ENCODE measurements around the gene KIF2C. TPM values are rescaled to one million over a fixed set of nuclear protein-coding genes. Genes with fewer than 3 reads are reported as not detected.

The KIF2C gene
- total and polyA plus RNA-seq, 9 of the 15 experiments (the other 6 are each of a cell fraction or from before 2014, with no cell fraction given), result 84.9 to 226 (median 169) TPM

GRCh38 chr1:44807364-44808062 is 67.9 kb downstream of the KIF2C start (continued):
- TF ChIP-seq, protein P1, sequence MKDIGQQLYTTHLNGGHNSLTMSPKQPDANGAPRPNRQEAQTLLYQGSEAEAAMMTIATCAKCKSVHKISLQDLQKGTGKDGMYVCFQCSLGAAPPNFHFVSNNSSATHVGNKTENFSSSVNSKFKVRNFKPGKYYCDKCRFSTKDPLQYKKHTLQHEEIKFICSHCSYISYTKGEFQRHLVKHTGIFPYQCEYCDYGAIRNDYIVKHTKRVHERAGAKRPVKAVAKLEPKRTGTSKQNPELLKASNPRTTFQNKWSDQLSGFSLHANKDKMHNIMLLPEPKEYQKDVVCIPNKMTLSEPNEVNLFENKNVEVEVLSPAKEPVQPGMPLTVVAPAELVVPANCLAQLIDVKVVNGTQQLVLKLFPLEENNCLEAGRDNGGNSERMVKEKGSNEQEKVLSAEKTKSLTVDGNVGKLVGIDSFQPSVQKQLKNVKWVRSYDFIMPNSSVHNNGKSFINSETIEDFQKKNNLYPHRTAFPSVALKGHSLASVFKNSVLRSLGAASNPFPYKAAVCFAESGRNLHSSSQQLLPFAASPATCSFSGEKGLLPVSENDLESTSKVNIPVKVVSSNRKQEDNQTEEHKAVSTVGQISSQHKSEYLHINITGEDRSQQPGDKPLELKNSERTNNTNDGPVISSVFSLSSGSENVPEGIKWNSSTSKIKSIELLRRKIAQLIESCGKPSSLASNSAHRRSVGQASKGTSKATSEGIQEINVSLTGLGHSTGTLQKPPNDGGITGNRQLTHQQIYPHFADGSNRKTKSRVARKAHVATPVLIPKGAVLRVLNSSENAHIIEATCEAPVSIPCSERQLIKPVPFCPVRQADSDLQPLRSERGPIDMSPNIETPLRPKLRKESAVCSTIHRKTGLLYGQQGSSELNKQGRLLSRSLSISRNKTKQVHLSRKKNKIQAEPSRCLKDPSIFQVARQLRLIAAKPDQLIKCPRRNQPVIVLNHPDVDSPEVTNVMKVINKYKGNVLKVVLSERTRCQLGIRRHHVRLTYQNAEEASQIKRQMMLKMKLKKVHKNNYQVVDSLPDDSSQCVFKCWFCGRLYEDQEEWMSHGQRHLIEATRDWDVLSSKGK (CRISPR knock-in tag; IDR thresholded peaks at IDR 0.05), result no peak
- TF ChIP-seq ZBTB17 (CRISPR knock-in tag; IDR thresholded peaks at IDR 0.05), result peak; percentile 88; the same call in 1 of the 2 replicates
- TF ChIP-seq RBBP5 (IDR thresholded peaks at IDR 0.05; ENCODE audit: borderline replicate concordance, insufficient read depth, low read length, poor library complexity, severe bottlenecking), result peak; percentile 89
- TF ChIP-seq SAP30 (IDR thresholded peaks at IDR 0.05; ENCODE audit: borderline replicate concordance, insufficient read depth, low read depth, low read length, poor library complexity, severe bottlenecking), result no peak
- TF ChIP-seq NFE2L1 (tag; IDR thresholded peaks at IDR 0.05; ENCODE audit: borderline replicate concordance, low read depth), result peak; percentile 40; the same call in 1 of the 2 replicates
- no peak for TF ChIP-seq PRMT5 (CRISPR knock-in tag; IDR thresholded peaks at IDR 0.05)
- TF ChIP-seq PYGO2 (tag; IDR thresholded peaks at IDR 0.05), result peak; percentile 76
- TF ChIP-seq HDGF (IDR thresholded peaks at IDR 0.05), result peak; percentile 88
- TF ChIP-seq TOE1 (IDR thresholded peaks at IDR 0.05; ENCODE audit: borderline replicate concordance), result peak; percentile 86
- TF ChIP-seq TOE1 (CRISPR knock-in tag; IDR thresholded peaks at IDR 0.05; ENCODE audit: borderline replicate concordance, low read depth), result peak; percentile 45; the same call in 1 of the 2 replicates
- TF ChIP-seq ZNF766 (CRISPR knock-in tag; conservative IDR thresholded peaks at IDR 0.05), result peak; percentile 54
- peak; percentile 97 for TF ChIP-seq CREB3 (tag; conservative IDR thresholded peaks at IDR 0.05; ENCODE audit: low read depth)
- no peak for TF ChIP-seq MECOM (CRISPR knock-in tag; IDR thresholded peaks at IDR 0.05)
- peak; percentile 84 for TF ChIP-seq BRD9 (IDR thresholded peaks at IDR 0.05; ENCODE audit: low read depth, partially characterized antibody)
- TF ChIP-seq ZKSCAN1 (IDR thresholded peaks at IDR 0.05; ENCODE audit: low read depth, low read length), result peak; percentile 15; the same call in 1 of the 2 replicates
- TF ChIP-seq HIVEP1 (CRISPR knock-in tag; IDR thresholded peaks at IDR 0.05), result 0 out of 2 replicates have a peak, but pooled peaks have one; percentile 40
- no peak for TF ChIP-seq XRCC3 (IDR thresholded peaks at IDR 0.05)

All from K562 (cell line).